Measurements from ENCODE around the gene FMN2. TPM values are rescaled to one million over a fixed set of nuclear protein-coding genes. Genes with fewer than 3 reads are reported as not detected.

Gene FMN2
- total RNA-seq, 1 experiment from 2014 or later = 0.59 TPM

- no peaks in the 10 kb centered on the region for H3K27me3 ChIP-seq (ENCODE audit: insufficient read depth, low read length)
- no peak overlapping the region for H4K8ac ChIP-seq (replicated peaks; ENCODE audit: insufficient read length, low read depth, low read length)
- no peaks in the 10 kb centered on the region for H3K23me2 ChIP-seq (ENCODE audit: insufficient read length, low read depth, low read length, poor library complexity, severe bottlenecking)
- H3K9ac ChIP-seq (ENCODE audit: extremely low read depth, insufficient read length, low read length) = no peak overlapping the region
- no peaks in the 10 kb centered on the region for H3K36me3 Mint-ChIP-seq (ENCODE audit: insufficient read depth in 1 of 3, low read depth in 3 of 3)
- no peak overlapping the region for H2BK20ac ChIP-seq (ENCODE audit: low read depth, low read length, poor library complexity, severe bottlenecking)
- no peaks in the 10 kb centered on the region for H3K4me1 Mint-ChIP-seq
- H4K5ac ChIP-seq (ENCODE audit: insufficient read length, low read depth, low read length) = no peak overlapping the region
- H2BK12ac ChIP-seq (ENCODE audit: insufficient read length, low read depth, low read length) = no peak overlapping the region
- no peaks in the 10 kb centered on the region for H4K20me1 ChIP-seq (ENCODE audit: control insufficient read depth, insufficient read depth, insufficient read length)
- H2BK15ac ChIP-seq (ENCODE audit: low read depth, low read length) = no peak overlapping the region
- no peaks in the 10 kb centered on the region for H3K27me3 Mint-ChIP-seq (ENCODE audit: low read depth)
- no peaks in the 10 kb centered on the region for H3K9me3 Mint-ChIP-seq
- H3K14ac ChIP-seq (ENCODE audit: insufficient read depth, low read length) = no peak overlapping the region
- no peak overlapping the region for H3K18ac ChIP-seq (ENCODE audit: insufficient read length, low read depth, low read length)
- H3K4me2 ChIP-seq (ENCODE audit: insufficient read depth, insufficient read length, low read length) = no peak overlapping the region
- H3K27ac ChIP-seq (ENCODE audit: insufficient read length, low read depth, low read length) = no peak overlapping the region
- H3T11ph ChIP-seq (ENCODE audit: low read length) = no peak overlapping the region
- no peak overlapping the region for H4K91ac ChIP-seq (ENCODE audit: insufficient read length, low read depth, low read length)
- no peak overlapping the region for H2AK5ac ChIP-seq (ENCODE audit: insufficient read length, low read length)
- no peak overlapping the region for H3K4me3 Mint-ChIP-seq
- H2BK5ac ChIP-seq (ENCODE audit: insufficient read length, low read length) = no peak overlapping the region
- H3K9me3 ChIP-seq (ENCODE audit: control insufficient read depth, low read depth, low read length) = no peaks in the 10 kb centered on the region
- no peaks in the 10 kb centered on the region for H3K79me2 ChIP-seq (ENCODE audit: insufficient read depth, low read length)
- no peak overlapping the region for H2AFZ ChIP-seq (ENCODE audit: low read length)
- H3K23ac ChIP-seq (ENCODE audit: insufficient read length, low read depth, low read length) = no peak overlapping the region
- no peak overlapping the region for H3K56ac ChIP-seq (ENCODE audit: insufficient read length, low read depth, low read length)
- no peak overlapping the region for H3K27ac Mint-ChIP-seq
- no peak overlapping the region for H2BK120ac ChIP-seq (ENCODE audit: low read depth, low read length, poor library complexity, severe bottlenecking)
- WGBS (ENCODE audit: extremely low coverage, insufficient read length, low lambda C conversion rate) = no CpG with 5 or more reads among the region's 2 CpGs
- no peaks in the 10 kb centered on the region; the same call in 1 of the 2 replicates for H3K4me1 ChIP-seq (ENCODE audit: insufficient read depth, low read length)
- H3K79me1 ChIP-seq (ENCODE audit: insufficient read depth, low read depth, low read length, poor library complexity, severe bottlenecking) = no peaks in the 10 kb centered on the region
- DNase-seq = no peak
- H3K4ac ChIP-seq (ENCODE audit: low read depth, low read length) = no peak overlapping the region
- no peak for TF ChIP-seq CTCF (conservative IDR thresholded peaks at IDR 0.05)
These were observed 334.4 kb downstream of the FMN2 start for GRCh38 chr1:240426051-240426450.
